GM06990 (cell line): ENCODE results near the gene TMEM11.
A peak's percentile ranks its signal among the peaks of the same experiment; 100 is the strongest.

Source experiments
- DNase-seq: peaks from one replicate; pipeline ENCODE4 v3.0.0-alpha.2; 2011; ENCODE audit not compliant: insufficient read length; ENCODE audit errors: extremely low read depth
- H3K27me3 ChIP-seq: replicated peaks from 2 replicates; pipeline ENCODE4 v1.6.0; 2011; ENCODE audit warnings: low read length; ENCODE audit not compliant: control insufficient read depth, insufficient read depth
- H3K36me3 ChIP-seq: 2 replicates; pipeline ENCODE4 v1.5.1; 2011; ENCODE audit warnings: low read length; ENCODE audit not compliant: control insufficient read depth, insufficient read depth
- H3K4me3 ChIP-seq: replicated peaks from 2 replicates; pipeline ENCODE4 v1.5.1; 2011; ENCODE audit warnings: low read depth, mild to moderate bottlenecking, control low read depth, low read length
- CTCF ChIP-seq: IDR thresholded peaks from 2 replicates; pipeline ENCODE4 v1.5.1; 2011; ENCODE audit warnings: low read length, control low read depth, mild to moderate bottlenecking, inconsistent platforms; ENCODE audit not compliant: insufficient read depth, poor library complexity, severe bottlenecking

Gene TMEM11

GRCh38 chr17:21252796-21253645 lies 39.1 kb upstream of the TMEM11 start, which contains the start of gene NATD1:
TSS of gene NATD1 (minus strand) at chr17:21253410. CDS start at chr17:21253264, 146 bp downstream.
- Histone ChIP-seq H3K27me3 (peaks cover 2% of the 10 kb centered on the region; the same call in 1 of the 2 replicates), H3K4me3 (peak within 1 kb of the TSS; percentile 61), H3K36me3 (no peaks in the 10 kb centered on the region)
- DNase-seq = peak; percentile 81
- TF ChIP-seq CTCF = no peak

GRCh38 chr17:21252289-21252795 lies 38.4 kb upstream of the TMEM11 start:
- peaks cover 2% of the 10 kb centered on the region; the same call in 1 of the 2 replicates for H3K27me3 ChIP-seq
- no peak for TF ChIP-seq CTCF
- DNase-seq = no peak
- H3K4me3 ChIP-seq = peak overlapping the region; percentile 45
- H3K36me3 ChIP-seq = no peaks in the 10 kb centered on the region

- Histone ChIP-seq H3K4me3 (no peak overlapping the region), H3K27me3 (peaks cover 2% of the 10 kb centered on the region; the same call in 1 of the 2 replicates), H3K36me3 (no peaks in the 10 kb centered on the region)
- no peak for TF ChIP-seq CTCF
- no peak for DNase-seq
These were observed 37.5 kb upstream of the TMEM11 start for GRCh38 chr17:21251337-21252010.

- H3K4me3 ChIP-seq = no peak overlapping the region
- peaks cover 2% of the 10 kb centered on the region; the same call in 1 of the 2 replicates for H3K27me3 ChIP-seq
- H3K36me3 ChIP-seq = no peaks in the 10 kb centered on the region
- TF ChIP-seq CTCF = no peak
- DNase-seq = no peak
These were observed 36.9 kb upstream of the TMEM11 start for GRCh38 chr17:21250854-21251253.

GRCh38 chr17:21249920-21250703 lies 36.2 kb upstream of the TMEM11 start:
- Histone ChIP-seq H3K4me3 (no peak overlapping the region), H3K36me3 (no peaks in the 10 kb centered on the region), H3K27me3 (peaks cover 2% of the 10 kb centered on the region; the same call in 1 of the 2 replicates)
- TF ChIP-seq CTCF = no peak
- no peak for DNase-seq
